Epithelial cell of prostate (primary cell): ENCODE measurements around the gene MRPL38.

Source experiments
- DNase-seq: peaks from one replicate; pipeline ENCODE4 v3.0.0-alpha.2; 2011; ENCODE audit warnings: low read depth, low spot score
- H3K27ac ChIP-seq: fragments of 450-650 bp; 2 replicates; pipeline ENCODE4 v1.5.1; 2017; ENCODE audit warnings: mild to moderate bottlenecking

Gene MRPL38

GRCh38 chr17:75920045-75920560 lies 15.4 kb upstream of the MRPL38 start:
- no peak for DNase-seq
- no peak overlapping the region for H3K27ac ChIP-seq

DNA sequence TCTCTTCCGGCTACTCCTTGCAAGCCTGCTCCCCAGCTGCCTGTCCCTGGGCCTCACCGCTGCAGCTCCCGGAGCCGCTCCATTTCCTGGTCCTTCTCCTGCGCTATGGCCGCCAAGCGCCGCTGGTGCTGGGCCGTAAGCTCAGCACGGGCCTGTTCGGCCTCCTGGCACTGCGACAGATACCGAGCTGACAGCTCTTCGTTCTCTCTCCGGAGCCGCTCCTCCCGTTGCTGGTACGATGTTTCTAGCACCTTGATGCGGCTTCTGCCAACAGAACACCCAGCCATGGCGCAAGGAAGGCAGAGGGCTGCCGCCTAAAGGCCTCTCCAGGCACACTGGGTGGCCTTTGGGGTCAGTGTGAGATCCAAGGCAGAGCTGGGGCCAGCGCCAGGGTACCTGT lies 14.9 kb upstream of the MRPL38 start:
- DNase-seq, result no peak
- no peak overlapping the region for H3K27ac ChIP-seq

DNA sequence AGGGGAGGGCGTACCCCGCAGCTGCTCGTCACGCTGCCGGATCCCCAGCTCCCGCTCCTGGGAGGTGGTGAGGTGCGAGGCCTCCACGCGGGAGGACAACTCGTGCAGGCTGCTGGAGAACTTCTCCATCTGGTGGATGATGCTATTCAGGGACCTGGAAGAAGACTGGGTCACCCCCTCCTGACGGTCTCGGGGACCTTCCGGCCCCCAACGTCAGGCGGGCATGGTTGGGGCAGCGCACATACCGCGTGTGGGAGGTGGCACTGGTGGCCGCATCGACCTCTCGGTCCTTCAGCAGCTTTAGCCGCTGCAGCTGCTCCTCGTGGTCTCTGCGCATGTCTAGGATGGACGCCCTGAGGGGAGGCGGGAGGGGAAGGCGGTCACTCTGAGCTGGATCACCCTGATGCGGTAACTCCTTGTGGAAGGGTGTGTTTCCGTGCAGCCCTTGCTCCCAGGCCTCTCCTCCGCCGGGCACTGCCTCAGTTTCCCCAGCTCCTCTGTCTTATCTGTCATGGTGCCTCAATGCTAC lies 13.3 kb upstream of the MRPL38 start:
- no peak for DNase-seq
- no peak overlapping the region for H3K27ac ChIP-seq

DNA sequence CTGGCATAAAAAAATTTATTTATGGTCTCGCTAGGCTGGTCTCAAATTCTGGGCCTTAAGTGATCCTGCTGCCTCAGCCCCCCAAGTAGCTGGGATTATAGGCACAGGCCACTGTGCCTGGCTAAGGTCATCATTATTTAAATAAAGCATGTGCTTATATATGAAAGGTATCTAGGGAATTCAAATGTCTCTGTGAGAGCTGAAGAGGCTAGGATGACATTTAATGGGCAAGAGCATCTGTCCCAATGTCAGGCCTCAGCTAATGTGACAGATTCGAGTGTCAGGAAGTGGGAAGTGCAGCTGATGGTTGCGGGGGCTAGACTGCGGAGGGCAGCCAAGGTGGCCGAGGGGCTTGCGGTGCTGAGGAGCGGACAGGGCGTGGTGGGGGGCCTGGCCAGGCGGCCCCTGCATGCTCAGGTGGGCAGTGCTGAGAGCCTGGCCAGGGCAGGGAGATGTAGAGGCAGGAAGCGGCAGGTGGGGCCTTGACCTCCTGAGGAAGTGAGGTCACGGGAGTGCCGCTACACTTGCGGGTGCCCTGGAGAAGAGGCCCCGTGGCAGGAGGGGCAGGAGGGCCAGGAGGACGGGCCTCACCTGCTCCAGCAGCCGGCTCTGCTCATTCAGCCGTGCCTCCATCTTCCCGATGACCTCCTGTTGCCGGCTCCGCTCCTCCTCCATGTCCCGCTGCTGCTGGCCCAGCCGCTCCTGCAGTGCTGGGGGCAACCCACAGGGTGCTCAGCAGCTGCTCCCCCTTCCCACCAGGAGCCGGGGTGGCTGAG lies 12.6 kb upstream of the MRPL38 start:
- DNase-seq, result no peak
- H3K27ac ChIP-seq, result no peak overlapping the region

GRCh38 chr17:75915268-75915667 lies 10.6 kb upstream of the MRPL38 start:
- no peak for DNase-seq
- H3K27ac ChIP-seq, result no peak overlapping the region

DNA sequence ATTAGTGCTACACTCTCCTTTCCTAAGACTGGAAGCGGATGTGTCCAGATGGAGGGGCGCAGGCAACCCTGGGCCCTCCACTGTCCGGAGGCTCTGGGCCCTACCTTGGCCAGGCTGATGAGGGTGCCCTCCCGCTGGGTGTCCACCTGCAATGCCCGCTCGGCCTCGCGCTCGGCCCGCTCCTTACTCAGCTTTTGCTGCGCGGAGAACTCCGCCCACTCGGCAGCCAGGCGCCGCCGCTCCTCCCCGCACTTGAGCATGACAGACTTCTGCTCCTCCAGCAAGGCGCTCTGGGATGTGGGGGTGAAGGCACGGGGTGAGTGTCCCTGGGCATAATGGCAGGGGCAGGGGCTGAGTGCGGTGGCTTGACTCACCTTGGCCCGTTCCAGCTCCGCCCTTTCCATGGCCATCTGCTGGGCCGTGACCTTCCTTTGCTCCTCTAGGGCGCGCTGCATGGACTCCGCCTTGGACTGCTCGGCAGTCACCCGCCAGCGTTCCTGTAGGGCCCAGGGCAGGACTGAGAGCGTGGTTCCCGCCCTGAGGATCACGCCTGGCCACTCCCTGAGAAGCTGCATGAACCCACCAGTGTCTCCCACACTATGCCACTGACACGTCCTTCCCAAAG lies 10.1 kb upstream of the MRPL38 start:
- no peak overlapping the region for H3K27ac ChIP-seq
- no peak for DNase-seq

DNA sequence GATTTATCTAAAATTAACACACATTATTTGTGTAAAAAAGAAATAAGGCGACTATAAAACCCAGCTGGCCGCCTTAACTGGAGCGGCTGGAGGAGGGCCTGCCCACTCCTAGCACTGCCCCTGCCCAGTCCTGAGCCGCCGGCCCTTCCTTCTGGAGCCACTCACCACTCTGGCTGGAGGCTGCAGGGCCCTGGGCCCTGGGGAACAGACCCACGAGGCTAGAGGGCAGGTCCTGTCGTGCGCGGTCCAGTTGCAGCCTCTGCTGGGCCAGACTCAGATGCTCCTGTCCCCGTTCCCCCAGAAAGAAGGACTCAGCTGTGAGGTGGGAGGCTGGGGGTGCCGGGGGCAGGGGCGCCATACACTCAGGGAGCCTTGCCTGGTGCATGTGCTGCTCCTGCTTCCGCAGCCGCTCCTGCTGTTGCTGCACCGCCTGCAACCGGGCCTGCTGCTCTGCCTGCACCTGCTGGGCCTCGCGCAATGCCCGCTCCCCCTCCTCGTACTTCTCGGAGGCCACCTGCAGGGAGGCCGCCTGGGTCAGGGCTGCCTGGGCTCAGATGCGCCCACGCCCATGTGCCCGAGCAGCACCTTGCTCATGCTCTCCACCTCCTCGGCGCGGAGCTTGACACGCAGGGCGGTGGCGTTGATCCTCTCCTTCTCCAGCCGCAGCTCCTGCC lies 9.0 kb upstream of the MRPL38 start:
- DNase-seq, result no peak
- H3K27ac ChIP-seq, result no peak overlapping the region

GRCh38 chr17:75910699-75911098 lies 6.0 kb upstream of the MRPL38 start:
- no peak overlapping the region for H3K27ac ChIP-seq
- no peak for DNase-seq

DNA sequence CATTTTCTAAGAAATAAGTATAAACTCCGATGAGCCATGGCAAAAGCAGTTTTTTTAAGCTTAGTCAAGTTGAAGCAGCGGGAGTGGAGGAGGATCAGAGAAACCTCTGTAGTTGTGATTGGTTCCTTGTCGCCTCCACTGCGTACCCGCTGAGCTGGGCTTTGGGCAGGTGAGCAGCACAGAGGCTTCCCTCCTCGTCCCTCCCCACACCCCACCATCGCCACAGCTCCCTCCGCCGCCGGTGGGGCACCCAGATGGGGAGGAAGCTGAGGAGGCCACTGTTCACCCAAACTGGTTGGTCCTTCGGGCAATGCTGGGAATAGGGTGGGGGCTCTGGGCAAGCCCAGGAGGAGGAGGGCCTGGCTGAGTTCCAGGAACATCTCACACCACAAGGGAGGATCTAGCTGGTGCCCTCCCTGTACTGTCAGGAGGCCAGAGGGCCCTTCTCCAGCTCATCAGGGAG lies 5.2 kb upstream of the MRPL38 start:
- no peak for DNase-seq
- no peak overlapping the region for H3K27ac ChIP-seq

DNA sequence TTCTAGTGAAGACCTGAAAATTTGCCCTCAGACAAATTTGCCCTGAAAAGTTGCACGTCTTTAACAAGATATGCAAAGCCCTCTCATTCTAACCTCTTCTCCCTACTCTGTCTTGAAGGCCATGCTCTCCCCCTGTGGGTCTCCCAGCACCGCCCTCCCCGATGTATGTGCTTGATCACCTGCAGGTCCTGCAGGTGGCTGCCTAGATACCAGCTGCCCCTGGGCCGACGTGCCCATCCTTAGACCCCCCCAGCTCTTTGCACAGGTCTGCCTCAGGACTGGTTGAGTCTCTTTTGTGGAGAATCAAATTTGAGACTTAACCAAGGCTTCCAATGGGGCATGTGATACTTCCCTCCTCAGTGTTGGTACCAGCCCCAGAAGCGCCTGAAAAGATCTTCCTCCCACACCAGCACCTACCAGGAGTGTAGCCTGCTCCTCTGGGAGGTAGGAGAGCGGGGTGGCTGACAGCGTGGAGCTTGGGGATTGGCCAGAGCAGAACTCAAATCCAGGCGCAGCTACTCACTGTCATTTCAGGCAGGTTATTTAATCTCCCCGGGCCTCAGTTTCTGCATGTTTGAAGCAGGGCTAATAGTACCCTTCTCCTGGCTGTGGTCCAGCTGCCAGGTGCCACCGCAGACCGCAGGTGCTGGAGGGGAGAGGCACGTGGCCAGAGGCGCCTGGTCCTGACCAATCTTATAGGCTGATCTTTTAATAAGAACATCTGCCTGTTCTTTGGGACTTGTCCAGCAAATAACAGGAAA lies 4.5 kb upstream of the MRPL38 start:
- DNase-seq, result peak; percentile 31

GRCh38 chr17:75908201-75908600 lies 3.5 kb upstream of the MRPL38 start:
- no peak overlapping the region for H3K27ac ChIP-seq
- no peak for DNase-seq

More for the DNA sequence above, 4.5 kb upstream of the MRPL38 start:
- H3K27ac ChIP-seq, result no peak overlapping the region

DNA sequence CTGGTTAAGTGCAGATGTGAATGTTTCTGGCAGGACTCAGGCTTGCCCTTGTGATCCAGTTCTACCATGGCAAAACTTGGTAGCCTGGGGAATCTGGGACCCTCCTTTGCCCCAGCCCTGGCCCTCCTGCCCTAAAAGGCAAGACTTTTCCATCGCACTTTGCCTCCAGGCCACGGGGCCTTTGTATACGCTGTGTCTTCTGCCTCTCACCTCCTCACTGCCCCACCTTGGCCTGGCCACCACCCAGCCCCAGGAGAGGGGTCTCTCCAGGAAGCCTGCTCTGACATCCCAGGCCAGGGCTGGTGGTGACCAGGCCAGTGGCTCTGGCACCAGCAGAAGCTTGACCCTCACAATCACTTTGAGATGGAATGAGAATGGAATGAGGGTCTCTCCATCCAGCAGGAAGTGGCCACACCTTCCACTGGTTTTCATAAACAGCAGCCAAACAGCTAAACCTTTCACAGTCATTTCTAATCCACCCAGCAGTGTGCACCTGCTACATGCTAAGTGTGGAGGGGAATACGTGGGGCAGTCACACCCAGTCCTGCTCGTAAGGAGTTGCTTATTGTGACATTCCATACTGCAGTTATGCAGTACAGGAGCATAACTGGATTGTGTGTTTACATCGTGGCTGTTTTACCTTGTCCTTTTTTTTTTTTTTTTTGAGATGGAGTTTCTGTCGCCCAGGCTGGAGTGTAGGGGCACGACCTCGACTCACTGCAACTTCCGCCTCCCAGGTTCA lies 1.6 kb upstream of the MRPL38 start:
- peak overlapping the region; percentile 77 for H3K27ac ChIP-seq
- no peak for DNase-seq

GRCh38 chr17:75902406-75902805 lies 2.3 kb downstream of the MRPL38 start:
- H3K27ac ChIP-seq, result no peak overlapping the region
- DNase-seq, result no peak

DNA sequence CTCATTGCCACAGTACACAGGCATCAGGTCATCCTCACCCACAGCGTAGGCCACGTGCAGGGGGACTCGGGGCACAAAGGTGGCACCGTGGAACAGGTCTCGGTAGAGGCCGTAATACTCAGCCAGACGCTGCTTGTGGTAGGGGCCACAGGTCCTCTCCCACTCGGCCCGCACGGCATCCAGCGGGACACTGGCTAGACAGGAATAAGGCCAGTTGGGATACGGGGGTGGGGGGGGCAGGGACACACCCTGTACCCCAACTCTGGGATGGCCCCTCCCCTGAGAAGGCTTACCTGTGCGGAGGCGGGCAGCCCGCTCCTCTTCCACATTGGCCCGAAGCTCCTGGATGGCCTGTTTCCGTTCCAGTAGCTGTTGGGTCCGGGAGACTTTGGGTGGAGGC lies 3.0 kb downstream of the MRPL38 start:
- no peak for DNase-seq
- H3K27ac ChIP-seq, result no peak overlapping the region

DNA sequence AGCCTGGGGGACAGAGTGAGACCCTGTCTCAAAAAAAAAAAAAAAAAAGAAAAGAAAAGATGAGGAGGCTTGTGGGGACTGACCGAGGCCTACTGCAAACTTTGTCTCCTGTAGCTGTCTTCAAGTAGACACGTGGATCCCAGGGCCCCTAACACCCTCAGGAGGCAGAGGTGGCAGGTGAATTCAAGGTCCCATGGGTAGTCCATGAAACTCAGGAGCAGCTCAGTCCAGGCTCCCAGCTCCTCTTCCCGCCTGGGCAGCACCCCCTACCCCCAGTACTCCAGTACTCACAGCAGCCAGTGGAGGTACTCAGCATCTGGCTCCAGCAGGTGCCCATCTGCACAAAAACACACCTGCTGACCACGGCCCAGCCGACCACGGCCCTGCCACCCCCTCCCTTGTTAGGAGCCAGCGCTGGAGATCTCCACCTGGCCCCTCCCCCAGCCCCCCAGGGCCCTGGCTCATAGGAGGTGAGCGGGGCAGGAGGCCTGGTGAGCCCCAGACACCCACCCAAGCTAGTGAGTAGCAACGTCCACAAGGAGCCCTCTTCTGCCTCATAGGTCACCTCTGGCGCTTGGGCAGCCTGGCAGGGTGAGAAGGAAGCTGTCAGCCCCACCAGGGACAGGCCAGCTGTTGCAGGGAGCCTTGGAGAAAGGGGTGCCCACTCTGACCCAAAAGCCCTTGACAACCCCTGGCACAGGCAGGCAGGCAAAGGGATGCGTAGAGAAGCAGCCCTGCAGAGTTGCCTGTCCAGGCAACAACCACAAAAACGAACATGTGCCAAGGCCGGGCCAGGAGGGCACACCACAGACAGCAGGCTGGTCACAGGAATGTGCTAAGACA lies 3.8 kb downstream of the MRPL38 start:
- no peak for DNase-seq
- H3K27ac ChIP-seq, result no peak overlapping the region

- no peak for DNase-seq
- H3K27ac ChIP-seq, result no peak overlapping the region
Measured at GRCh38 chr17:75899767-75900468, 4.8 kb downstream of the MRPL38 start.

DNA sequence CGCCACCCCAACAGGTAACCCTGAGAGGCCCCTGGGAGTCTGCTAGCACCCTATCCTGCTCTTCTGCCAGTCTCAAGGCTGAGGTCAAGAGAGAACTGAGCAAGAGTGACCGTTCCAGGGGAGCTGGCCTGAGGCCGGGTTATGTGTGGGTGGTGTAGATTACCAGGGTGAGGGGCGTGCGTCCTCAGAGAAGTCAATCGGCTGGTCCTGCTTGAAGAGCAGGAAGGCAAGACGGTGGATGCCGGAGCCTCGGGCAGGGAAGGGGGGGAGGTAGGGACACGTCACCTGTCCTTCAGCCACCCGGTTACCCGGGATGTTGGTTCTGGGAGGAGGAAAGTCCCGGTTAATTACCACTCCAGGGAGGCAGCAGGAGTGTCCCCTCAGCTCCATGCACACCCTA lies 5.3 kb downstream of the MRPL38 start:
- DNase-seq, result no peak

DNA sequence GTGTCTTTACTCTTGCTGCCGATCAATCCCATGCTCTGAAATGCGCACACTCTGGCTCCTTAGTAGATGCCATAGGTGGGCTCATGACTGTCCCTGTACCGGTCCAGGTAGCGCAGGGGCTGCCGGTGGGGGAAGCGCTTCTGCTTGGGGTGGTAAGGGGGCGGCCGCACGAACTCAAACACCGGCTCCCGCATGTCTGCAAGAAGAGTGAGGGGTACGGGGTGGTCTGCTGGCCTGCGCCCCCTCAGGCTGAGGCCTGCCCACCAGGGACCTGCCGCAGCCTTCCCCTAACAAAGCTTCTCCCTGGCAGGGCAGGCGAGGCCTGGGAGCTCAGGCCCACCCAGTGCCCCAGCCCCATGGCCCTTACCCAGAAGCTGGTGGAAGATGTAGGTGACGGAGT lies 5.9 kb downstream of the MRPL38 start:
- H3K27ac ChIP-seq, result no peak overlapping the region
- DNase-seq, result no peak

More for the DNA sequence above, 5.3 kb downstream of the MRPL38 start:
- H3K27ac ChIP-seq, result no peak overlapping the region
